ENCODE results near the gene CDC25C.
"Not testable (repeated sequence)": the region's sequence is repeated elsewhere in the genome, so short reads cannot be mapped to it uniquely, and the experiment has no call there.

CDC25C gene

DNA sequence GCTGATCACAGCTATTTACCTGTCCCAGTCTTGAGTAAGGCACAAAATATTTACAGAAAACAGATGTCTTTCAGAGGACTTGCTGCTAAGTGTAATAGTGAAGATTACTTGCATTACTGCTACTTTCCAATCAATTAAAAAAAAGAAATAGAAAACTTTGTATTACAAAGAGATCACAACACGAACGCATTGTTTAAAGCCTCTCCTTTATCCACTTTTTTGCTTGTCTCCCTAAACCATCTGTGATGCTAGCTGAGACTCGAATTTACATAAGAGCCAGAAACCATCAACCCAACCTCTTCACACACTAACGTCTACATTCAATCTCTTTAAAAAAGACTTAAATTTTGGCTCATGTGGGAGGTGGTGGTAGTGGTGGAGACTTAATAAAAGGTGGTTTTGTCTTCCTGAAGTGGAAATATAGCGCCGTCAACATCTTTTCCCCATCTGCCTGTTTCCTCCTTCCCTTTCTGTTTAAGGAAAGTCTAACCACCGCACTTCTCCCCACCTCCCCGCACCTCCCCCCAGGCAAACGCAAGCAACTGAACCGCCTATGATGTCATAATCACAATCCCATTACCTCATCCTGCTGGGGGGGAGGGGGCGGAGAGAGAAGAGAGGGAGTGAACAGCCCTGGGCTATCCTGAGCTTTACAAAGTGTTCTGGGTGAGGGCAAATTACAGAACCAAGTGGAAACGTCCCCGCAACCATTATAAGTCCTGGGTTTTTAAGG is 5.5 kb upstream of the CDC25C start:
- peak overlapping the region; percentile 95 for H3K4me3 Mint-ChIP-seq
- H3K27me3 Mint-ChIP-seq = no peaks in the 10 kb centered on the region
- H3K9me3 Mint-ChIP-seq = no peaks in the 10 kb centered on the region
- H3K36me3 Mint-ChIP-seq = peaks cover 6 to 10% of the 10 kb centered on the region in 2 donors
- ATAC-seq (replicated peaks) (peak; percentile 19 to 28), DNase-seq (no peak)
- peak overlapping the region; percentile 100 for H3K27ac Mint-ChIP-seq
- H3K4me1 Mint-ChIP-seq = peaks cover 27 to 43% of the 10 kb centered on the region in 2 donors

DNA sequence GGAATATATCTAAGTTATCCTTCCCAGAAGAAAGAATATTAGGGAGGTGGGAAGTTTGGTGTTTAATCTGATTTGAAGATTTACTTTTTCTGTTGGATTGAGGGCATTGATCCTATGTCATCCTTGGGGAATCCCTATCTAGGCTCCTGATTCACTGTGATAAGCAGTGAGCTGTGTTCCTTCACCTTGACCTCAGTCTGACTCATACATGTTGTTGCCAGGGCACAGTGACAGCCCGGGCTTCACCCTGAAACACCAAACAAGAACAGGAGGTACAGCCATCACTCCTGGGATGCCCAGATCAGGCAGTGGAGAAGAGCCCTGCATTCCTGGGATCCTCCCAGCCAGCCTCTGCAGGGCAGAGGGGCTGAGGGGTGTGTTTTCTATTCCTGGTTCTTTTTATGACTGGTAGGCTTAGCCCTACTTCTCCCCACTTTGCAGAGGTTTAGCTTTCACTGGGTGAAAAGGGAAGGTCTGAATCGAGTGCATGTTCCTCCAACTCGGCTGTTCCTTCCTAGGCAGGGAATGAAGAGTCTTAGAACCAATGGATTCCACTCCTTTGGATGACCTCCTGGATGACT is 3.4 kb upstream of the CDC25C start:
- no peak overlapping the region for H3K27ac Mint-ChIP-seq
- no peaks in the 10 kb centered on the region for H3K27me3 Mint-ChIP-seq
- ATAC-seq (replicated peaks) (no peak), DNase-seq (no peak)
- H3K9me3 Mint-ChIP-seq = no peaks in the 10 kb centered on the region
- no peak overlapping the region for H3K4me3 Mint-ChIP-seq
- H3K4me1 Mint-ChIP-seq = peaks cover 27 to 45% of the 10 kb centered on the region in 2 donors
- H3K36me3 Mint-ChIP-seq = no peaks in the 10 kb centered on the region

DNA sequence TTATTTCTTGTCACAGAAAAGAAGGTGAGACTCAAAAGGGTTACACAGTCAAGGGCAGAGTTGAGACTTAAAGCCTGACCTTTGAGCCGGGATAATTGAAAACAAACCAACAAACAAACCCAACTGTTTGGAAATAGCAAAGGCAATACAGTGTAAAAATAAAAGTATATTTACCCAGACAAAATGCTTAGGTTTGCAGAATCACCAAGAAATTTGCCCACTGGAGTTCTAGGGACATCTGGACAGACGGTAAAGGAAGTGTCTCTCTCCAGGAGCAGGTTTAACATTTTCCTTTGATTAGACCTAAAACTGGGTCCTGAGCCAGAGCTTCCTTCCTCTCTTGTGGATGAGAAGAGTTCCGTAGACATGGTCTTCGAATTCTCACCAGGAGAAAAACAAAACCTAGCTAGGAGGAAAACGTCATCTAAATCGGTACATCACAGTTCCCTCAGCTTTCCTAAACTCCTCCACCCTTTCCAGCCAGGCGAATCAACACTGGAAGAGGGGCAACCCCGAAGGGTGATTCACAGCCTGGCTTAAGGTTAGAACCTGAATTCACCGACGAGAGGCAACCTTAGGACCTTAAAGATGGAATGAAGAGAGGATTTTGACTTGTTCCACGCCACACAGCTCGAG is 673 bp downstream of the CDC25C start:
- Mint-ChIP-seq H3K4me1 (peaks cover 6 to 20% of the 10 kb centered on the region in 2 donors), H3K27me3 (no peaks in the 10 kb centered on the region), H3K27ac (no peak overlapping the region), H3K4me3 (peak overlapping the region; percentile 86 to 93), H3K9me3 (no peaks in the 10 kb centered on the region), H3K36me3 (no peaks in the 10 kb centered on the region)
- no peak for ATAC-seq (replicated peaks)
- DNase-seq = no peak

DNA sequence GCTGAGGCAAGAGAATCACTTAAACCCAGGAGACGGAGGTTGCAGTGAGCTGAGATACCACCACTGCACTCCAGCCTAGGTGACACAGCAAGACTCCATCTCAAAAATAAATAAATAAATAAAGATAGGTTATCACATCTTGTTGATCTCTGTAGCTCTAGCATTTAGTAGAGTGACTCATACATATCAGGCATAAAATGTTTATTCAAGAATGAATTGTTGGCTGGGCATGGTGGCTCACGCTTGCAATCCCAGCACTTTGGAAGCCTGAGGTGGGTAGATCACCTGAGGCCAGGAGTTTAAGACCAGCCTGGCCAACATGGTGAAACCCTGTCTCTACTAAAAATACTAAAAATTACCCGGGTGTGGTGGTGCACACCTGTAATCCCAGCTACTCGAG is 13.4 kb downstream of the CDC25C start:
- not testable (repeated sequence) for H3K36me3 Mint-ChIP-seq; H3K27ac Mint-ChIP-seq; H3K9me3 Mint-ChIP-seq; H3K4me1 Mint-ChIP-seq; DNase-seq; H3K4me3 Mint-ChIP-seq; ATAC-seq (replicated peaks); H3K27me3 Mint-ChIP-seq

DNA sequence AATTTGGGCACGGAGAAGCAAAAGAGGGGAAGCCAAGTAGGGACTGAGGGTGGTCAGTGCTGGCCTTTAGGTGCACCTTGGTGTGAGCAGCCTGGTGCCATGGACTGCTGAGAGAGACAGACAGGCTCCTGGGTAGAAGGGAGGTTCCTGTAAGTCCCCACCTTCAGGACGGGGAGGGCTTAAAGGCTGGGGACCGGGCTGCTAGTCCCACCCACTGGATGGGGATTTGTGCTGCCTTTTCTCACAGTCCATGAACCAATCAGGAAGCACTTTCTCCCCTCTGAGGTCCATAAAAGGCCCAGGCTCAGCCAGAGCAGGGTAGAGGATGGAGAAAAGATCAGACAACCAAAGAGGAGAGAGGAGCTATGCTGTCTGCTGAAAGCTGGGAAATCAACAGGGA is 15.2 kb downstream of the CDC25C start:
- no peaks in the 10 kb centered on the region for H3K36me3 Mint-ChIP-seq
- no peaks in the 10 kb centered on the region for H3K4me1 Mint-ChIP-seq
- ATAC-seq (replicated peaks) = no peak
- no peaks in the 10 kb centered on the region for H3K27me3 Mint-ChIP-seq
- DNase-seq = no peak
- H3K27ac Mint-ChIP-seq = no peak overlapping the region
- peaks cover 0 to 2% of the 10 kb centered on the region in 2 donors for H3K9me3 Mint-ChIP-seq
- H3K4me3 Mint-ChIP-seq = no peak overlapping the region

DNA sequence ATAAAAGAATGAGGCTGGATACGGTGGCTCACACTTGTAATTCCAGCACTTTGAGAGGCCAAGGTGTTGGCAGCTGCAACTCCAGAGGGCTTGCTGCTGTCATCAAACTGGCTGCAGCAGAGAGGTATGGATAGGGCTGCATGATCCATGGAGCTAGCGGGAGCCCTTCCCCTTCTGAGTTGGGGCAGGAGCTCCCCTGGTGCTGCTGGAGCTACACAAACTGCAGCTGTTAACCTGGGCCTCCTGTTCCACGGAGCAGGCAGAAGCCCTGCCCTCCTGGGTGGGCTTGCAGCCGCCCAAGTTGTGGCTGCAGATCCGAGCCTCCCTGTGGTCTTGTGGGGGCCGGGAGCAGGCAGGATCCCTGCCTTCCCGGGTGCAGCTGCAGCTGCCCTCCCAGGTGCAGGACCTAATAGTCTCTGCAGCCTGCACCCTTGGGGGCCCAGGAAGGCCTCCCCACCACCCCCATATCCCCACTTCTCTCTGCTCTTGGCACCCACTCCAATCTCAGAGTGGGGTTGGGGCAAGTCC is 15.8 kb downstream of the CDC25C start:
- Mint-ChIP-seq H3K9me3 (peaks cover 0 to 2% of the 10 kb centered on the region in 2 donors), H3K36me3 (no peaks in the 10 kb centered on the region), H3K4me1 (no peaks in the 10 kb centered on the region), H3K27ac (no peak overlapping the region), H3K4me3 (no peak overlapping the region), H3K27me3 (no peaks in the 10 kb centered on the region)
- no peak for ATAC-seq (replicated peaks)
- DNase-seq = no peak

DNA sequence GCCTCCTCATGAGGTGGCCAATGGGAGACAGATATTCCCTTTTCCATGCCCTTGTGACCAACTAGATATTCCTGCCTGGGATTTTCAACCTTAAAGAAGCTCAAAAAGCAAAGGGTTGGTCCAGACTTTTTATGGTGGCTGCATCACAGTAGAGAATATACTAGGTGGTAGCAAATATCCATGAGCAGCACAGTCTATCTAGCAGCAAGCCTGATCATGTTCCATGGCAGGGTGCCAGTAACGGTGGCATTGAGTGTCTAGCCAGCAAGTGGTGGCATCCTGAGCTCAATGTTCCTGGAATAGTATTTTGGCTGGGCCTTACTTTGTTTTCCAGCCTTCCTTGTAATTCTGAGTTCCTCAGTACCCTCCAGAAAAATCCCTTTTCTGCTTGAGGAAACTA is 25.8 kb downstream of the CDC25C start:
- no peaks in the 10 kb centered on the region for H3K4me1 Mint-ChIP-seq
- H3K4me3 Mint-ChIP-seq = no peak overlapping the region
- ATAC-seq (replicated peaks) (no peak), DNase-seq (no peak)
- H3K36me3 Mint-ChIP-seq = no peaks in the 10 kb centered on the region
- no peaks in the 10 kb centered on the region for H3K9me3 Mint-ChIP-seq
- H3K27ac Mint-ChIP-seq = no peak overlapping the region
- H3K27me3 Mint-ChIP-seq = no peaks in the 10 kb centered on the region

DNA sequence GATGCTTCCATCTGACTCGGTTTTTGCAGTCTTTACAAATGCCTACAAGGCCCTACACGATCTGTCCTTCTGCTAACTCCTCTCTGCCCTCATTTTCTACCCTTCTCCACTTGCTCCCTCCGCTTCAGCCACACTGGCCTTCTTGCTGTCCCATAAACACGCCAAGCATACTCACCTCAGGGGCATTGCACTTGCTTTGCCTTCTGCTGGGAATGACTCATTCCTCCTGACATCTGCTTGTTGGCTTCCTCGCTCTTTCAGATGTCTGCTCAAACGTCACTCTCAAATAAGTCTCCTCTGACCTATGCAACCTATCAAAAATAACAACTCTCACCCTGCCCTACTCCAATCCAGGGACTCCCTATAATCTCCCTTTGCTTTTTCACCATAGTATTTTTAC is 28.2 kb downstream of the CDC25C start:
- DNase-seq (no peak), ATAC-seq (replicated peaks) (no peak)
- no peaks in the 10 kb centered on the region for H3K36me3 Mint-ChIP-seq
- H3K27ac Mint-ChIP-seq = no peak overlapping the region
- no peaks in the 10 kb centered on the region for H3K4me1 Mint-ChIP-seq
- no peaks in the 10 kb centered on the region for H3K9me3 Mint-ChIP-seq
- H3K27me3 Mint-ChIP-seq = no peaks in the 10 kb centered on the region
- H3K4me3 Mint-ChIP-seq = no peak overlapping the region

DNA sequence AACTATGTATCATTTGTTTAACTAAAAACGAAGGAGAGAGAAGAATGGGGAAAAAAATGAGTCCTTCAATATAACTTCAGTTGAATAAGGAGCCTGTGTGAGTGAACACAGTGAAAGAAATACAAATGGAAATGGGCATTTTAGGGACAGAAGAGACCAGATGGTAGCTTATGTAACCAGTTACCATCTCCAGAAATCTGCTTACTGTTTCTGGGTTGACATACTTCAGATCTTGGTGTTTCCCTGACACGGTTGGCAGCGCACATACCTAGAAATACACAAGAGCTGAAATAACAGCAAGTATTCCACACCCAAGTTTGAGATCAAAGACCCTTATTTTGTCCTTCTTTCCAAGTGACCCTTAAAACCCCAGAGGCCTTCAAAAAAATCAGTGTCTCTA is 42.3 kb downstream of the CDC25C start:
- Mint-ChIP-seq H3K27me3 (no peaks in the 10 kb centered on the region), H3K4me3 (no peak overlapping the region), H3K27ac (no peak overlapping the region), H3K4me1 (peaks cover 4 to 7% of the 10 kb centered on the region in 2 donors), H3K36me3 (no peaks in the 10 kb centered on the region), H3K9me3 (no peaks in the 10 kb centered on the region)
- DNase-seq (no peak), ATAC-seq (replicated peaks) (no peak)

DNA sequence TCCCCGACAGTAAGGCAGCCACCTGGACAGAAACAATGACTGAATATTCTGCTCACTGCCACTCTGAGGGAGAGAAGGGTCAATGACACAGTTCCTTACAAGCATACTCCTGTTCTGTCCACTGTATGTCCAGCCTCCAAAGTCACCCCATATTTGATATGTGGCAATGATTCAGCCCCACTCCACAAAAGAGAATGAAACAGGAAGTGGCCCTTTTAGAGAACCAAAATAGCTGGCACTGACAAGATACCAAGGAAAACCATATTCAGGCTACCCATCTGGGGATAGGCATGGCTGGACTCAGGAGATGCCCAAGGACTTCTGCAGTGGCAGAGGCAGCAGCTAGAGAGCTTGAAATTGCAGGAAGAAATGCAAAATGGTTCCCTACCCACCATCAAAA is 44.4 kb downstream of the CDC25C start:
- Mint-ChIP-seq H3K4me1 (peaks cover 4 to 7% of the 10 kb centered on the region in 2 donors), H3K9me3 (no peaks in the 10 kb centered on the region), H3K36me3 (no peaks in the 10 kb centered on the region), H3K4me3 (no peak overlapping the region), H3K27ac (no peak overlapping the region), H3K27me3 (no peaks in the 10 kb centered on the region)
- ATAC-seq (replicated peaks) (peak in 1 of 2 donors; percentile 45), DNase-seq (no peak)

DNA sequence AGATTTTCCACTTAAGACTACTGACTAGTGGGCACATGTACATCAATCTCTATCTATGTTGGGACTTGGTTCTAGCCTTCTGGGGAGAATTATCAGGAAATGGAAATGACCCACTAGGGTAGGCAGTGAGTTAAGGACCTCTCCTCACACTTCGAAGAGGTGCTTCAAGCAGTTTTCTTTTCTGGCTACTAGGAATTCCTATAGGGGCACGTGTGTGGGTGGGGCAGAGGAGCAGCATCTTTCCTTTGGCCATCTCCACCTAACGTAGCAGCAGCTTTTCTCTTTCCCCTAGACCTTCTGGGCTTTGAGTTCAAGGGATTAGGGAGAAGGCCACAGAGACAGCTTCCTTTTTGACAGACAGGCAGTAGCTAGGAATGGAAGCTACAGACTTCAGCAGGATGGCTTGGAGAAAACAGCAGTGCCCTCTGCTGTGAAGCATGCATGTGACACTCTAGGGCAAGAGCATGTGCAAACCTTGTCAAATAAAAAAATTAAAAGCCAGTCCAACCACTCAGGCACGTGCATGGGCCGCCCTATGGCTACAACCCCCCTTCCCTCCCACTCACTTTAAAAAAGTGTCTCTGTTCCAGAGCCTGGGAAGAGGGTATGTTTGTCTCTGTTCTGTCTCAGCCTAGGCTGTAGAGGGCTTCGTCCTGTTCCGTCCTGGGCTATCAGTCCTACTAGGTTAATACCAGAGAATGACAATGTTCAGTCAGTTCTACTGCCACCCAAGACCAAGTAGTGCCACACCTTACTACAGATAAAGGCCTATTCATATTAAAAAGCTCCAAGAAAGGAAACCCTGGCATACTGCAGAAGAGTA is 48.5 kb downstream of the CDC25C start:
- no peak overlapping the region for H3K27ac Mint-ChIP-seq
- H3K4me3 Mint-ChIP-seq = no peak overlapping the region
- H3K4me1 Mint-ChIP-seq = peaks cover 4 to 7% of the 10 kb centered on the region in 2 donors
- DNase-seq (no peak), ATAC-seq (replicated peaks) (peak; percentile 67 to 68)
- H3K9me3 Mint-ChIP-seq = no peaks in the 10 kb centered on the region
- H3K27me3 Mint-ChIP-seq = no peaks in the 10 kb centered on the region
- no peaks in the 10 kb centered on the region for H3K36me3 Mint-ChIP-seq

DNA sequence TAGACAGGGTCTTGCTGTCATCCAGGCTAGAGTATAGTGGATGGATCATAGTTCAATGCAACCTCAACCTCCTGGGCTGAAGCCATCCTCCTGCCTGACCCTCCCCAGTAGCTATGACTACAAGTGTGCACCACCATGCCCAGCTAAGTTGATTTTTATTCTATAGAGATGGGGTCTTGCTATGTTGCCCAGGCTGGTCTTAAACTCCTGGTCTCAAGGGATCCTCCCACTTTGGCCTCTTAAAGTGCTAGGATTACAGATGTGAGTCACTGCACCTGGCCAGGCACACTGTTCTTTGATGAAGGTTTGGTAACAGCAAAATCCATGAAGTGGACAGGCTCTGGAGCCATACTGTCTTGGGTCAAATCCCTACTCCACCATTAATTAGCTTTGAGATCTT is 50.7 kb downstream of the CDC25C start:
- Mint-ChIP-seq H3K9me3 (no peaks in the 10 kb centered on the region), H3K4me3 (no peak overlapping the region), H3K4me1 (no peaks in the 10 kb centered on the region), H3K27ac (no peak overlapping the region), H3K27me3 (no peaks in the 10 kb centered on the region), H3K36me3 (no peaks in the 10 kb centered on the region)
- no peak for ATAC-seq (replicated peaks)
- DNase-seq = no peak

DNA sequence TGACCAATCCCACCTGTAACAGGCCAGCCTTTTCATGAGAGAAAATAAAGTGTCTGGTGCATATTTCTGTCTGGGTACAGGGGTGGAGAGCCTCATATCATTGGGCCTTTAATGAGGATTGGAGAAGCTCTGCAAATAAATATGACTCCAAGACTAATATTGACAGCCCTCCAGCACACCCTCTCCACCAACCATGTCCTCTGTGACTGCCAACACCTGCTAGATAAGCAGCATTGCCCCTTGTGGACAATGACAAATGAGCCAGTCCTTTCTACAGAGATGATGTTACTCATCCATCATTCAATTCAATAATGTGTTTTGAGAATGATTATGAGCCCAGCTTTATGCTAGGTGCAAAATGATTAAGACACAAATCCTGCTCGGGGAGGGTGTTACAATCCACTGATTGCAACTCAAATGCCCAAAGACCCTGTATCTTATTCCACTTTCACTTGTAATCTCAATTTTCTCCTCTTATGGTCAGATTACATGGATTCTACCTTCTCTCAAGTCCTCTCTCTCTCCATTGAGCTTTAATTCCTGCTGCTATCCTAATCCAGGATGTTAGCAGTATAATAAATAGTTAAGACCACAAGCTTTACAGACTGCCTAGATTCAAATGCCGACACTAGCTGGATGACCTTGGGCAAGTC is 55.1 kb downstream of the CDC25C start:
- no peaks in the 10 kb centered on the region for H3K36me3 Mint-ChIP-seq
- H3K27ac Mint-ChIP-seq = no peak overlapping the region
- H3K4me3 Mint-ChIP-seq = no peak overlapping the region
- DNase-seq = no peak
- peaks cover 5 to 7% of the 10 kb centered on the region in 2 donors for H3K4me1 Mint-ChIP-seq
- H3K9me3 Mint-ChIP-seq = no peaks in the 10 kb centered on the region
- H3K27me3 Mint-ChIP-seq = peaks cover 24 to 32% of the 10 kb centered on the region in 2 donors
- ATAC-seq (replicated peaks) = peak; percentile 51 to 54

DNA sequence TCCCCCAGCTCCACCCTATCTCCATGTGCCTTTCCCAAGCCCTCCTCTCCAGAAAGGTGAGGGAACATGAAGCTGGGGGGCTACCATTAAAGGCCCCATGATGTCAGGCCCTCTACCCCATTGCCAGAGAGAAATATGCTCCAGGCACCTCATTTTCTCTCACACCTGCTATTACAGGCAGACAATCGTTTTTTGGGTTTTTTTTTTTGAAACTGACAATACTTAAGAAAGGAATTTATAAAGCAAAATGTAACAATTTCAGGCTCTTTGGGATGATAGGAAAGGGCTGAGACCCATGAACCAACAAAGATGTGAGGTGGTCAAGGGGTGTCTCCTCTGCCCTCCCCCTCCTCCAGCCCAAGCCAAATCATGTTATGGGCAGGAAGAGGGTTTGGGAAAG is 55.7 kb downstream of the CDC25C start:
- DNase-seq (no peak), ATAC-seq (replicated peaks) (no peak)
- no peak overlapping the region for H3K4me3 Mint-ChIP-seq
- no peaks in the 10 kb centered on the region for H3K36me3 Mint-ChIP-seq
- no peaks in the 10 kb centered on the region for H3K9me3 Mint-ChIP-seq
- no peak overlapping the region for H3K27ac Mint-ChIP-seq
- H3K27me3 Mint-ChIP-seq = peaks cover 24 to 32% of the 10 kb centered on the region in 2 donors
- peaks cover 5 to 7% of the 10 kb centered on the region in 2 donors for H3K4me1 Mint-ChIP-seq
